ENCODE data around the gene KRTAP9-2.
A peak's percentile ranks its signal among the peaks of the same experiment; 100 is the strongest.
"Not testable (repeated sequence)": the region's sequence is repeated elsewhere in the genome, so short reads cannot be mapped to it uniquely, and the experiment has no call there.

Gene KRTAP9-2

GRCh38 chr17:41226598-41227095, at the start of gene KRTAP9-2:
KRTAP9-2 (plus strand) TSS chr17:41226648; CDS start chr17:41226655, 7 bp downstream.
- DNase-seq (ENCODE audit: low spot score): not testable (repeated sequence)

- peak; percentile 21 for DNase-seq (ENCODE audit: low spot score)
Observed at GRCh38 chr17:41176744-41177387, 49.6 kb upstream of the KRTAP9-2 start.

- no peak for DNase-seq (ENCODE audit: low spot score)
Observed at GRCh38 chr17:41177727-41178271, 48.6 kb upstream of the KRTAP9-2 start, which contains the start of gene KRTAP4-2. KRTAP4-2 (minus strand) TSS chr17:41178221; CDS start chr17:41178164, 57 bp downstream.

GRCh38 chr17:41178341-41178740, 48.1 kb upstream of the KRTAP9-2 start:
- DNase-seq (ENCODE audit: low spot score): peak; percentile 21

GRCh38 chr17:41178843-41179616, 47.4 kb upstream of the KRTAP9-2 start:
- DNase-seq (ENCODE audit: low spot score): no peak

GRCh38 chr17:41184480-41184961, 41.9 kb upstream of the KRTAP9-2 start, which contains the start of gene KRTAP4-1:
KRTAP4-1 (minus strand) TSS chr17:41184911; CDS start chr17:41184854, 57 bp downstream.
- no peak for DNase-seq (ENCODE audit: low spot score)

GRCh38 chr17:41185001-41185400, 41.4 kb upstream of the KRTAP9-2 start:
- DNase-seq (ENCODE audit: low spot score): no peak

- no peak for DNase-seq (ENCODE audit: low spot score)
Observed at GRCh38 chr17:41186872-41187271, 39.6 kb upstream of the KRTAP9-2 start.

GRCh38 chr17:41189837-41190318, 36.6 kb upstream of the KRTAP9-2 start, which contains the start of gene KRTAP9-1:
KRTAP9-1 (plus strand) TSS chr17:41189887; CDS start chr17:41189887, 0 bp downstream.
- not testable (repeated sequence) for DNase-seq (ENCODE audit: low spot score)

- no peak for DNase-seq (ENCODE audit: low spot score)
Observed at GRCh38 chr17:41190328-41190727, 36.1 kb upstream of the KRTAP9-2 start.

- DNase-seq (ENCODE audit: low spot score): no peak
Observed at GRCh38 chr17:41196068-41196467, 30.4 kb upstream of the KRTAP9-2 start.

- DNase-seq (ENCODE audit: low spot score): no peak
Observed at GRCh38 chr17:41199421-41200078, 26.9 kb upstream of the KRTAP9-2 start.

- no peak for DNase-seq (ENCODE audit: low spot score)
Observed at GRCh38 chr17:41211845-41212466, 14.5 kb upstream of the KRTAP9-2 start.

GRCh38 chr17:41212524-41213169, 13.8 kb upstream of the KRTAP9-2 start:
- DNase-seq (ENCODE audit: low spot score): no peak

GRCh38 chr17:41215681-41216080, 10.8 kb upstream of the KRTAP9-2 start:
- no peak for DNase-seq (ENCODE audit: low spot score)

- no peak for DNase-seq (ENCODE audit: low spot score)
Observed at GRCh38 chr17:41223821-41224220, 2.6 kb upstream of the KRTAP9-2 start.

GRCh38 chr17:41226051-41226450, 397 bp upstream of the KRTAP9-2 start:
- no peak for DNase-seq (ENCODE audit: low spot score)

- DNase-seq (ENCODE audit: low spot score): no peak
Observed at GRCh38 chr17:41230094-41230493, 3.6 kb downstream of the KRTAP9-2 start.

GRCh38 chr17:41231731-41232130, 5.3 kb downstream of the KRTAP9-2 start:
- no peak for DNase-seq (ENCODE audit: low spot score)

- DNase-seq (ENCODE audit: low spot score): not testable (repeated sequence)
Observed at GRCh38 chr17:41232399-41233105, 6.1 kb downstream of the KRTAP9-2 start, which contains the start of gene KRTAP9-3. KRTAP9-3 (plus strand) TSS chr17:41232449; CDS start chr17:41232502, 53 bp downstream.

Data from germinal center (tissue), 1 donor.